PC-9 (cell line): ENCODE results near the gene LBHD2. TPM values are rescaled to one million over a fixed set of nuclear protein-coding genes. Genes with fewer than 3 reads are reported as not detected.
A peak's percentile ranks its signal among the peaks of the same experiment; 100 is the strongest.

Experiments
- BruUV-seq: library from RNA; stranded (reverse); fragments of 400-500 nt; replicated peaks from 2 replicates; lab custom pipeline; 2021; lab: Mats Ljungman, UMichigan
- CTCF ChIA-PET: fragments of 300-600 bp; sonication (Branson Sonifier 250); formaldehyde crosslinking; loops from one replicate; lab custom pipeline; 2022; ENCODE audit warnings: antibody characterized with exemption; lab: Charles Lee
- POLR2A ChIA-PET: fragments of 300-600 bp; sonication (Branson Sonifier 250); formaldehyde crosslinking; loops from one replicate; lab custom pipeline; 2022; ENCODE audit warnings: antibody characterized with exemption; ENCODE audit not compliant: unreplicated experiment; lab: Charles Lee
- DNase-seq, 2 experiments: peaks; one replicate each; pipeline versions ENCODE4 v3.0.0 to v3.0.0-alpha.2; 2015 to 2022; ENCODE audit warnings: mixed read lengths in 1 of 2
- H2AFZ ChIP-seq: fragments of 200-600 bp; sonication (generic); 2 replicates; pipeline ENCODE4 v1.8.1; 2017; ENCODE audit warnings: antibody characterized with exemption
- H3F3A ChIP-seq: fragments of 200-600 bp; sonication (generic); 2 replicates; pipeline ENCODE4 v1.8.1; 2017; ENCODE audit warnings: antibody characterized with exemption, mild to moderate bottlenecking, low read depth; ENCODE audit not compliant: insufficient read depth
- H3K27ac ChIP-seq: fragments of 200-600 bp; sonication (generic); 2 replicates; pipeline ENCODE4 v1.6.1; 2016; ENCODE audit warnings: mixed run types
- H3K27me3 ChIP-seq: fragments of 200-600 bp; sonication (generic); 2 replicates; pipeline ENCODE4 v1.6.1; 2016; ENCODE audit warnings: low read depth, mixed run types; ENCODE audit not compliant: insufficient read depth
- H3K36me3 ChIP-seq: fragments of 200-600 bp; sonication (generic); 2 replicates; pipeline ENCODE4 v1.6.1; 2016; ENCODE audit warnings: low read depth, mixed run types
- H3K4me1 ChIP-seq: fragments of 200-600 bp; sonication (generic); replicated peaks from 2 replicates; pipeline ENCODE4 v1.6.1; 2016; ENCODE audit warnings: mixed run types; ENCODE audit not compliant: insufficient read depth
- H3K4me2 ChIP-seq: fragments of 200-600 bp; sonication (generic); 2 replicates; pipeline ENCODE4 v1.6.1; 2017; ENCODE audit warnings: mixed run types
- H3K4me3 ChIP-seq: fragments of 200-600 bp; sonication (generic); 2 replicates; pipeline ENCODE4 v1.6.1; 2016; ENCODE audit warnings: mixed run types
- H3K79me2 ChIP-seq: fragments of 200-600 bp; sonication (generic); 2 replicates; pipeline ENCODE4 v1.6.1; 2017; ENCODE audit warnings: low read depth, mixed run types
- H3K9me2 ChIP-seq: fragments of 200-600 bp; sonication (generic); 2 replicates; pipeline ENCODE4 v1.8.1; 2017; ENCODE audit warnings: mild to moderate bottlenecking; ENCODE audit not compliant: insufficient read depth
- H3K9me3 ChIP-seq: fragments of 200-600 bp; sonication (generic); 2 replicates; pipeline ENCODE4 v1.8.1; 2016; ENCODE audit warnings: low read depth; ENCODE audit not compliant: insufficient read depth
- H4K20me1 ChIP-seq: fragments of 200-600 bp; sonication (generic); 2 replicates; pipeline ENCODE4 v1.8.1; 2017; ENCODE audit not compliant: insufficient read depth
- EZH2 ChIP-seq: fragments of 200-600 bp; sonication (generic); IDR thresholded peaks from 2 replicates; pipeline ENCODE4 v1.8.0; 2017; ENCODE audit warnings: antibody characterized with exemption, low read depth
- intact Hi-C: fragments of 100-400 bp; cut with micrococcal nuclease; formaldehyde crosslinking; loops from one replicate; pipeline ENCODE4 v1.10.0; 2022; ENCODE audit not compliant: unreplicated experiment
- total RNA-seq: library from RNA; stranded (reverse); gene quantifications from 2 replicates; pipeline ENCODE4 v1.2.3, GENCODE V29; 2021
- TF ChIP-seq, protein P1 (sequence below): fragments of 200-600 bp; sonication (generic); conservative IDR thresholded peaks from 2 replicates; pipeline ENCODE4 v1.6.1; 2017; ENCODE audit warnings: mixed run types, antibody characterized with exemption, mild to moderate bottlenecking, moderate library complexity

Gene LBHD2
- total RNA-seq, 1 experiment from 2014 or later, result 0.52 TPM

DNA sequence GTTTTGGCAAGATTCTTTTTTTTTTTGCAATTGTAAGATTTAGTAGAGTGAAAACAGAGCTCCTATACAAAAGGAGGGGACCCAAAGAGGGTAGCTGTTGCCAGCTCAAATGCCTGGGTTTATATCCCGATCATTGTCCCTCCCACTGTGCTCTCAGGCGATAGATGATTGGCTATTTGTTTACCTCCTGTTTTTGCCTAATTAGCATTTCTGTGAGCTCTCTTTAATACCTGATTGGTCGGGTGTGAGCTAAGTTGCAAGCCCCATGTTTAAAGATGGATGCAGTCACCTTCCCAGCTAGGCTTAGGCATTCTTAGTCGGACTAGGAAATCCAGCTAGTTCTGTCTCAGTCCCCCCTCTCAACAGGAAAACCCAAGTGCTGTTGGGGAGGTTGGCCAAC lies 12.4 kb downstream of the LBHD2 start:
- Histone ChIP-seq H3F3A (peaks cover 41% of the 10 kb centered on the region), H4K20me1 (no peaks in the 10 kb centered on the region), H3K36me3 (no peaks in the 10 kb centered on the region), H3K9me3 (no peaks in the 10 kb centered on the region), H3K4me2 (no peak overlapping the region), H3K27ac (no peak overlapping the region), H3K4me1 (peaks cover 30% of the 10 kb centered on the region), H2AFZ (no peak overlapping the region), H3K4me3 (no peak overlapping the region), H3K27me3 (no peaks in the 10 kb centered on the region), H3K79me2 (no peaks in the 10 kb centered on the region), H3K9me2 (no peaks in the 10 kb centered on the region)
- ChIA-PET CTCF (interaction anchor here (0.6 to 1.8 kb wide), 7 partner anchors 9 to 1476 kb away, joined by 3 to 16 read pairs (median 6); no protein-coding TSS in a partner anchor), POLR2A (interaction anchor here (0.5 kb wide), 1 partner anchor 163 kb away, joined by 3 read pairs; no protein-coding TSS in a partner anchor)
- intact Hi-C loops, result no loop called here
- no TSS peak for BruUV-seq
- TF ChIP-seq, protein P1, sequence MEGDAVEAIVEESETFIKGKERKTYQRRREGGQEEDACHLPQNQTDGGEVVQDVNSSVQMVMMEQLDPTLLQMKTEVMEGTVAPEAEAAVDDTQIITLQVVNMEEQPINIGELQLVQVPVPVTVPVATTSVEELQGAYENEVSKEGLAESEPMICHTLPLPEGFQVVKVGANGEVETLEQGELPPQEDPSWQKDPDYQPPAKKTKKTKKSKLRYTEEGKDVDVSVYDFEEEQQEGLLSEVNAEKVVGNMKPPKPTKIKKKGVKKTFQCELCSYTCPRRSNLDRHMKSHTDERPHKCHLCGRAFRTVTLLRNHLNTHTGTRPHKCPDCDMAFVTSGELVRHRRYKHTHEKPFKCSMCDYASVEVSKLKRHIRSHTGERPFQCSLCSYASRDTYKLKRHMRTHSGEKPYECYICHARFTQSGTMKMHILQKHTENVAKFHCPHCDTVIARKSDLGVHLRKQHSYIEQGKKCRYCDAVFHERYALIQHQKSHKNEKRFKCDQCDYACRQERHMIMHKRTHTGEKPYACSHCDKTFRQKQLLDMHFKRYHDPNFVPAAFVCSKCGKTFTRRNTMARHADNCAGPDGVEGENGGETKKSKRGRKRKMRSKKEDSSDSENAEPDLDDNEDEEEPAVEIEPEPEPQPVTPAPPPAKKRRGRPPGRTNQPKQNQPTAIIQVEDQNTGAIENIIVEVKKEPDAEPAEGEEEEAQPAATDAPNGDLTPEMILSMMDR, result no peak
- TF ChIP-seq EZH2, result no peak
- DNase-seq, result no peak

DNA sequence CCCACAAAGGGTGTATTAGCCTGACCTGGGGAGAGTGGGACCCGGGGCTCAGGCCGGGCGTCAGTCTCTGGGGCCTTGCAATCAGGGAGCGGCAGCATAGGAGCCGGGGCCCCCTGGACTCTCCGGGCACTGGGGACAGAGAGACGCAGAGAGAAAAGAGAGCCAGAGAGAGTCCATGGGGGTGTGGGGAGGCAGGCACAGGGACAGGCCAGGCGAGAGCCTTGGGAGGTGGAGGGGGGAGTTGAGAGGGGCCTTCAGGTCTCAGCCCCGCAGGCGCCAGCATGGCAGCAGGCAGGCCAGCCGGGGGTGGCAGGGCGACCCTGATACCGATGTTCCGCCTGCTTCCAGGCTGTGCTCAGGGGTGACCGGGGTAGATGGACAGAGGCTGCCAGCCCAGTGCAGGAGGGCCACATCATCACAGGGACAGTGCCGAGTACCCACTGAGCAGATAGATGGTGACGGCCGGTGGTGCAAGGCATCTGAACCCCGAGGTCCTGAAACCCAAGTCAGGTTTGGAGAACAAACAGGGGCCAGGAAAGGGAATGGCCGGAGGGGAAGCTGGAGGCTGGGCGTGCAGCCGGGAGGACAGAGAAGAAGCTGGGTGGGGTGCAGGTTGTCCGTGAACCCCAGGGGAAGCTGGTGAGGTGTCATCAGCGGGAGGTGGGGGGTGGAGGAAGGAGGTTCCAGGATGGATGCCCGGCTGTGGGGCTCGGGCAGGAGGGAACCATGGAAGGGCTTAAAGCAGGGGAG lies 13.4 kb downstream of the LBHD2 start:
- Histone ChIP-seq H3K9me3 (no peaks in the 10 kb centered on the region), H3K9me2 (no peaks in the 10 kb centered on the region), H3K36me3 (no peaks in the 10 kb centered on the region), H3K4me2 (no peak overlapping the region), H4K20me1 (no peaks in the 10 kb centered on the region), H3K27ac (no peak overlapping the region), H2AFZ (no peak overlapping the region), H3F3A (peaks cover 39% of the 10 kb centered on the region), H3K4me1 (peaks cover 37% of the 10 kb centered on the region), H3K4me3 (no peak overlapping the region), H3K79me2 (no peaks in the 10 kb centered on the region), H3K27me3 (no peaks in the 10 kb centered on the region)
- intact Hi-C loops, result no loop called here
- POLR2A ChIA-PET, result interaction anchor here (0.7 to 1.0 kb wide), 2 partner anchors 23 to 656 kb away, joined by 3 to 9 read pairs; no protein-coding TSS in a partner anchor
- no peak for DNase-seq
- CTCF ChIA-PET, result interaction anchor here (0.5 to 1.8 kb wide), 4 partner anchors 8 to 194 kb away, joined by 3 to 16 read pairs (median 4); no protein-coding TSS in a partner anchor
- TF ChIP-seq, protein P1, result no peak
- no peak for TF ChIP-seq EZH2
- no TSS peak for BruUV-seq

DNA sequence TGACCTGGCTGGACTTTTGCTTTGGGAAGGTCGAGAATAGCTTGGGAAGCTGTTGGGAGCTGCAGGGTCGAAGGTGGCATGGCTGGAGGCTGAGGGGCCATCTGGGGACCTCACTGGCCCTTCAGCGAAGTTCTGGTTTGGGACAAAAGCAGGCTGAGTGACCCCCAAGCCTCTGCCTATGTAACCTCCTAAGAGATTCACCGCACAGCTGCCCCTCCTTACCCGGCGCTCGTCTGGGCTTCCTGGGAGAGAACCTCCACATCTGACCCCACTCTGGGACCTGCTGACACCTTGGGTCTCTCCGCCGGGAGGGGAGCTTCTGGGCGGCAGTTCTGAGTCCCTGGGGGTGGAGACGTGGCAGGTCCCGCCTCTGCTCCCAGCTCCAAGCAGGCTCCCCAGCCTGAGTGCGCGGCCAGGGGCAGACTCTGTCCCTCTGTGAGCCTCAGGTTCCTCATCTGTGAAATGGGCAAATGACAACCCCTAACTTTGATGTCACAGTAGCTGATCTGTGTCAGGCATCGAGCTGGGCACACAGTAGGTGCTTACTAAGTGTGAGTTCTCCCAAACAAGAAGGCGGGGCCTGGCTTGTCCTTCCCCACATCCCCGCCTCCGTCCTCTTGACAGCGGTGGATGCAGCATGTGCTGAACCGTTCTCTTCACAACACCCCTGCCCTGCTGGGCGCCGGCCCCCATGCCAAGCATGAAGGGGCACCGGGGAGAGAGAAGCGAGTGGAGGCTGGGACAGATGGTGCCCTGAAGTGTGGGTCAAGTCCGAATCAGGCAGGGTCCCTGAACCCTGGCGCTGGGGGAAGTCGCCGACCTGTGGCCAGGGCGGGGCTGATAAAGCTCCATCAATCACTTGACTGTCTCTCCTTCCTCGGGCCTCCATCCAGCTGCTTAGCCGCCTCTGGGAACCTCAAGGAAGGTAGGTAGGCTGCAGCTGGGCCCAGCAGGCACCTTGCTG lies 14.3 kb downstream of the LBHD2 start:
- H3K9me2 ChIP-seq, result no peaks in the 10 kb centered on the region
- intact Hi-C loops, result no loop called here
- no peak overlapping the region for H3K4me3 ChIP-seq
- no peak overlapping the region for H2AFZ ChIP-seq
- H3K79me2 ChIP-seq, result no peaks in the 10 kb centered on the region
- ChIA-PET CTCF (interaction anchor here (0.5 to 0.6 kb wide), 2 partner anchors 22 to 184 kb away, joined by 4 to 18 read pairs; no protein-coding TSS in a partner anchor), POLR2A (interaction anchor here (0.7 to 1.0 kb wide), 2 partner anchors 24 to 657 kb away, joined by 3 to 9 read pairs; no protein-coding TSS in a partner anchor)
- H3K27me3 ChIP-seq, result no peaks in the 10 kb centered on the region
- TF ChIP-seq, protein P1, result no peak
- TF ChIP-seq EZH2, result no peak
- H3F3A ChIP-seq, result peaks cover 43% of the 10 kb centered on the region
- BruUV-seq, result no TSS peak
- H3K9me3 ChIP-seq, result no peaks in the 10 kb centered on the region
- H4K20me1 ChIP-seq, result no peaks in the 10 kb centered on the region
- no peak for DNase-seq
- H3K36me3 ChIP-seq, result no peaks in the 10 kb centered on the region
- H3K4me1 ChIP-seq, result peaks cover 41% of the 10 kb centered on the region
- H3K27ac ChIP-seq, result no peak overlapping the region
- H3K4me2 ChIP-seq, result 0 out of 2 replicates have a peak overlapping the region, but pooled peaks have one; percentile 63
